Stomach (tissue), 9 donors: ENCODE results near the gene TSPAN19. TPM values are rescaled to one million over a fixed set of nuclear protein-coding genes. Genes with fewer than 3 reads are reported as not detected.

Source experiments
- DNase-seq, 2 donors: peaks; one replicate each; pipeline versions ENCODE4 v3.0.0 to v3.0.0-alpha.2; 2013 to 2019
- H3K27ac ChIP-seq, 5 donors: fragments of 200-600 bp in 4 of 5; sonication (generic) in 4 of 5; one replicate each; pipeline ENCODE4 v1.5.1; 2013 to 2019; ENCODE audit warnings: mild to moderate bottlenecking in 1 of 5, moderate library complexity in 1 of 5
- H3K27me3 ChIP-seq, 3 donors: fragments of 200-600 bp; sonication (generic); one replicate each; pipeline ENCODE4 v1.5.1; 2017 to 2019; ENCODE audit warnings: mixed run types in 1 of 3
- H3K36me3 ChIP-seq, 4 donors: fragments of 200-600 bp; sonication (generic); 1 replicate in 3 of 4; 2 replicates in 1 of 4; pipeline ENCODE4 v1.5.1; 2016 to 2019
- H3K4me1 ChIP-seq, 4 donors: fragments of 200-600 bp; sonication (generic); one replicate each; pipeline ENCODE4 v1.5.1; 2016 to 2019
- H3K4me3 ChIP-seq, 4 donors: fragments of 200-600 bp; sonication (generic) in 3 of 4; one replicate each; pipeline ENCODE4 v1.5.1; 2016 to 2019; ENCODE audit warnings: mild to moderate bottlenecking in 1 of 4
- H3K9me3 ChIP-seq, 4 donors: fragments of 200-600 bp; sonication (generic); one replicate each; pipeline ENCODE4 v1.5.1; 2016 to 2019
- EP300 ChIP-seq: sonication (generic); formaldehyde crosslinking; IDR thresholded peaks from one replicate; pipeline ENCODE4 v1.6.1; 2017; ENCODE audit warnings: antibody characterized with exemption
- POLR2A ChIP-seq, 4 donors: fragments of 450-650 bp; IDR thresholded peaks; one replicate each; pipeline ENCODE4 v1.6.1; 2016; ENCODE audit warnings: antibody characterized with exemption in 4 of 4, control low read depth in 2 of 4, mild to moderate bottlenecking in 1 of 4, moderate library complexity in 1 of 4
- POLR2AphosphoS5 ChIP-seq, 3 donors: sonication (generic); formaldehyde crosslinking; IDR thresholded peaks; one replicate each; pipeline ENCODE4 v1.6.1; 2016; ENCODE audit warnings: antibody characterized with exemption in 3 of 3
- WGBS, 5 donors: extraction: QIAGEN DNeasy Blood & Tissue Kit in 3 of 5; methylation state at CpG; one replicate each; pipeline versions ENCODE4 v1.1.5 to v1.1.7; 2013 to 2018; 5-methylcytosine and 5-hydroxymethylcytosine counted together
- intact Hi-C: fragments of 100-400 bp; cut with DNase I; formaldehyde crosslinking; loops from one replicate; pipeline ENCODE4 v1.15.1; 2023; ENCODE audit warnings: low total_unique reads
- polyA plus RNA-seq, 3 donors: library from polyadenylated mRNA; stranded (reverse); fragments of 200-250 nt; gene quantifications; one replicate each; pipeline ENCODE4 v1.2.3, GENCODE V29; 2013
- total RNA-seq, 5 donors: library from RNA; depleted of rRNA; stranded (reverse); fragments of >200 nt; gene quantifications; one replicate each; pipeline versions ENCODE4 v1.1.0 to v1.2.3, GENCODE V29; 2014 to 2016
- TF ChIP-seq, protein P1 (sequence below), 7 experiments: fragments of 450-650 bp in 4 of 7; fragments of 200-600 bp in 3 of 7; sonication (generic) in 3 of 7; IDR thresholded peaks; one replicate each; pipeline ENCODE4 v1.5.1; 2016 to 2019; ENCODE audit warnings: antibody characterized with exemption in 7 of 7, control low read depth in 2 of 7, mild to moderate bottlenecking in 1 of 7
- donor health status: healthy with polysubstance abuse.
- donor health status: Bipolar disorder and iron deficiency.
- donor health status: healthy.

The TSPAN19 gene
- total and polyA plus RNA-seq, 8 donors: 12.3 TPM; not detected in 7

DNA sequence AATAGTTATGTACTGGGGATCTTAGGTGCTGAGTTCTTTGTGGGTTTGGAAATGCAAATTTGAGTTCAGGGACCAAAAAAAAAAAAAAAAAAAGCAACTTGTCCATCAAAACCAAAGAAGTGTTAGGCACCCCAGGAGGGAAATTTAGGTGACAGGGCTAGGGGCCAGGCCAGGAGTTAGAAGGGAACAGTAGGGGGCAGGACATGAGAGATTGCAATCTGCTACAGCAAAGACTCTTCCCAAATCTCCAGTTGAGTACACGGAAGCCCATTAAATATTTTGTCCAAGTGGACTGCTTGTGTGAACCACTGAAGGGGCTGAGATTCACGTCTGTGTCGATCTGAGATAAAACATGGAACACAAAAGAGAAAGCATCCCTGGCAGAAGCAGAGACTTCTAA lies 52.8 kb downstream of the TSPAN19 start:
- Histone ChIP-seq H3K9me3 (no peaks in the 10 kb centered on the region), H3K4me1 (no peaks in the 10 kb centered on the region), H3K27ac (no peak overlapping the region), H3K36me3 (no peaks in the 10 kb centered on the region), H3K4me3 (no peak overlapping the region), H3K27me3 (no peaks in the 10 kb centered on the region)
- TF ChIP-seq POLR2A (IDR thresholded peaks at IDR 0.05) (no peak), POLR2AphosphoS5 (IDR thresholded peaks at IDR 0.05) (no peak), EP300 (no peak)
- TF ChIP-seq, protein P1, sequence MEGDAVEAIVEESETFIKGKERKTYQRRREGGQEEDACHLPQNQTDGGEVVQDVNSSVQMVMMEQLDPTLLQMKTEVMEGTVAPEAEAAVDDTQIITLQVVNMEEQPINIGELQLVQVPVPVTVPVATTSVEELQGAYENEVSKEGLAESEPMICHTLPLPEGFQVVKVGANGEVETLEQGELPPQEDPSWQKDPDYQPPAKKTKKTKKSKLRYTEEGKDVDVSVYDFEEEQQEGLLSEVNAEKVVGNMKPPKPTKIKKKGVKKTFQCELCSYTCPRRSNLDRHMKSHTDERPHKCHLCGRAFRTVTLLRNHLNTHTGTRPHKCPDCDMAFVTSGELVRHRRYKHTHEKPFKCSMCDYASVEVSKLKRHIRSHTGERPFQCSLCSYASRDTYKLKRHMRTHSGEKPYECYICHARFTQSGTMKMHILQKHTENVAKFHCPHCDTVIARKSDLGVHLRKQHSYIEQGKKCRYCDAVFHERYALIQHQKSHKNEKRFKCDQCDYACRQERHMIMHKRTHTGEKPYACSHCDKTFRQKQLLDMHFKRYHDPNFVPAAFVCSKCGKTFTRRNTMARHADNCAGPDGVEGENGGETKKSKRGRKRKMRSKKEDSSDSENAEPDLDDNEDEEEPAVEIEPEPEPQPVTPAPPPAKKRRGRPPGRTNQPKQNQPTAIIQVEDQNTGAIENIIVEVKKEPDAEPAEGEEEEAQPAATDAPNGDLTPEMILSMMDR (IDR thresholded peaks at IDR 0.05): no peak
- intact Hi-C loops: no loop called here
- 52 to 66% (median 56%) methylated on average over 3 of the region's 3 CpGs for WGBS, 5 donors
- no peak for DNase-seq

DNA sequence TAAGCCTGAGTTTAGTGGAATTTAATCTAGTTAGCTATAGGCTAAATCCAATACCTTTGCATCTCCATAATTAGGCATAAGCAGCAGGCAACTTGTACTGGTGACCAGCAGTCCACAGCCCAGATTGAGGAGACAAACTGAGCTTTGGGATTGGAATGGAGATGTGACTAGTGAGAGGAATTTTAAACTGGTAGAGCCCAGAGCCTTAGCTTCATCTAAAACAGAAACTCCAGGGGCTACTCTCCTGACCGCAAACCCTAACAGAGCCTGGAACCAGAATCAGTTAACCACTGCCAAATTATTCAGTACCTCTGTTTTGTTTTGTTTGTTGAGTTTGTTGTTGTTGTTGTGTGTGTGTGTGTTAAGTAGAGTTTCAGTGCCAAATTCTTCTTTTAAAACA lies 53.2 kb downstream of the TSPAN19 start:
- H3K4me3 ChIP-seq: no peak overlapping the region

DNA sequence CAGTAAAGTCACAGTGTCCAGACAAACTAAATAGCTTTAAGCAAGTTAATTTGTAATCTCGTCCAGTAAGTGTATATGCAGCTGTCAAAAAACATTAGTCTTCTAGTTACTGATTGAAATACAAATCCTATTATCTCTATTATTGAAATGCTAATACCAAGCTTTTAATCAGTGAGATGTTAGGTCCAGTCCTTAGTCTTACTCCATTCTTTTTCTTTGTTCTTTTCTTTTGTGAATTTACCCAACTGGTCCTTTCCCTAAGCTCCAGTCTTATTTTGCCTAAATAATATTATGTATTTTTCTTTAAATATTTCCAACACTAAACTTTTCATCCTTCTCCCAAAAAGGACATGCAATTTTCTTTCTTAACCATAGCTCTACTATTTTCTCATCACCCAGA lies 57.2 kb downstream of the TSPAN19 start:
- H3K36me3 ChIP-seq: no peaks in the 10 kb centered on the region
- no peak overlapping the region for H3K4me3 ChIP-seq
- H3K4me1 ChIP-seq: no peaks in the 10 kb centered on the region
- H3K27ac ChIP-seq: no peak overlapping the region
- 6 to 23% (median 17%) methylated on average over 1 of the region's 1 CpG for WGBS, 5 donors
- intact Hi-C loops: no loop called here
- DNase-seq: no peak
- TF ChIP-seq POLR2AphosphoS5 (IDR thresholded peaks at IDR 0.05): no peak
- no peak for TF ChIP-seq POLR2A (IDR thresholded peaks at IDR 0.05)
- TF ChIP-seq, protein P1 (IDR thresholded peaks at IDR 0.05): no peak
- no peak for TF ChIP-seq EP300
- no peaks in the 10 kb centered on the region for H3K9me3 ChIP-seq
- no peaks in the 10 kb centered on the region for H3K27me3 ChIP-seq

More for the DNA sequence above, 53.2 kb downstream of the TSPAN19 start:
- TF ChIP-seq EP300: no peak
- TF ChIP-seq, protein P1 (IDR thresholded peaks at IDR 0.05): no peak
- TF ChIP-seq POLR2A (IDR thresholded peaks at IDR 0.05): no peak
- no peak for TF ChIP-seq POLR2AphosphoS5 (IDR thresholded peaks at IDR 0.05)
- Histone ChIP-seq H3K27ac (no peak overlapping the region), H3K9me3 (no peaks in the 10 kb centered on the region), H3K4me1 (no peaks in the 10 kb centered on the region), H3K27me3 (no peaks in the 10 kb centered on the region), H3K36me3 (no peaks in the 10 kb centered on the region)
- WGBS, 5 donors: 74 to 95% (median 86%) methylated on average over 1 of the region's 1 CpG
- intact Hi-C loops: no loop called here
- no peak for DNase-seq

DNA sequence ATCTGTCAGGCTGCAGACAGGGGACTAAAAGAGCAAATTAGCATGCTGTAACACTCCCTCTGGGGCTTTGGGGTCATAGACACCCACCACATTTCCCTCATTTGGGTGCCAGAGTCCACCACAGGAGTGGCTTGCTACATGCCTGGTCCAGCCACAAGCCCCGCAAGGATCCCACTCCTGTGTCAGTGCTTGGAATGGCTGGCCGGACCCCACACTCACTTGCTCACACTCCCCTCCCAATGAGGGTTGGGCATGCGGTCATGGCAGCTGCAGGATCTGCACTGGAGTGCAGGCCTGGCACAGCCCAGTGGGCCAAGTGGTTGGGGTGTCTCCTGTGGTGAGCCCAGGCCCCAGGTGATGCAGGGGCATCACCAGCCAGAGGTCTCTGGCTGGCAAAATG lies 59.9 kb downstream of the TSPAN19 start:
- no peak for DNase-seq

More for the DNA sequence above, 59.9 kb downstream of the TSPAN19 start:
- no peaks in the 10 kb centered on the region for H3K27me3 ChIP-seq
- 77 to 100% (median 94%) methylated on average over 1 to 3 of the region's 3 CpGs for WGBS, 5 donors
- H3K9me3 ChIP-seq: no peaks in the 10 kb centered on the region
- no peak overlapping the region for H3K27ac ChIP-seq
- H3K4me1 ChIP-seq: no peaks in the 10 kb centered on the region
- no peaks in the 10 kb centered on the region for H3K36me3 ChIP-seq
- no peak overlapping the region for H3K4me3 ChIP-seq
- TF ChIP-seq POLR2AphosphoS5 (IDR thresholded peaks at IDR 0.05) (no peak), EP300 (no peak), POLR2A (IDR thresholded peaks at IDR 0.05) (no peak)
- TF ChIP-seq, protein P1 (IDR thresholded peaks at IDR 0.05): no peak
- intact Hi-C loops: no loop called here
